GM13976 (cell line): ENCODE measurements around the gene TRPM7.
"Not testable (repeated sequence)": the region's sequence is repeated elsewhere in the genome, so short reads cannot be mapped to it uniquely, and the experiment has no call there.

Source experiments
- DNase-seq: peaks from one replicate; pipeline ENCODE4 v3.0.0; 2012; ENCODE audit warnings: low spot score
- in situ Hi-C: fragments of 300-500 bp; cut with MboI; formaldehyde crosslinking; loops from one replicate; pipeline ENCODE4 v1.12.0; 2022; ENCODE audit warnings: low sequenced_read_pairs, mixed read lengths, inconsistent platforms; ENCODE audit not compliant: unreplicated experiment
- TF ChIP-seq, protein P1 (sequence below): IDR thresholded peaks from 2 replicates; pipeline ENCODE4 v1.5.1; 2012; ENCODE audit warnings: borderline replicate concordance, mild to moderate bottlenecking; ENCODE audit not compliant: insufficient read depth; ENCODE audit errors: extremely low read depth, missing control alignments, control extremely low read depth

Gene TRPM7

DNA sequence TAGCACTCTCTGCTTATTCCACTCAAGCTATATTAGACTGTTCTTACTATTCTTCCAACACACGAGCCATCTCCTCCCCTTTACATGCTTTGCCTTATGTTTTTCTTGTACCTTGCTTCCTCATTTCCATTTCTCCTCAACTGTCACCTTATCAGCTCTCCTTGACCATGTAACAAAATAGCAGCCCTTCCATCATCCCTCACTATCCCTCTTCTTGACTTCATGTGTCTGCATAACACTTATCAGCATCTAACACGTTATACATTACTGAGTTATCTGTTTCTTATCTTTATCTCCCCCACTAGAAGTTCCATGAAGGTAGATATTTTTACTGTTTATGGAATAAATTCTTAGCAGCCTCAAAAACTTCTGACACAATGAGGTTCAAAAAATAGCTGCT lies 45.3 kb downstream of the TRPM7 start:
- TF ChIP-seq, protein P1, sequence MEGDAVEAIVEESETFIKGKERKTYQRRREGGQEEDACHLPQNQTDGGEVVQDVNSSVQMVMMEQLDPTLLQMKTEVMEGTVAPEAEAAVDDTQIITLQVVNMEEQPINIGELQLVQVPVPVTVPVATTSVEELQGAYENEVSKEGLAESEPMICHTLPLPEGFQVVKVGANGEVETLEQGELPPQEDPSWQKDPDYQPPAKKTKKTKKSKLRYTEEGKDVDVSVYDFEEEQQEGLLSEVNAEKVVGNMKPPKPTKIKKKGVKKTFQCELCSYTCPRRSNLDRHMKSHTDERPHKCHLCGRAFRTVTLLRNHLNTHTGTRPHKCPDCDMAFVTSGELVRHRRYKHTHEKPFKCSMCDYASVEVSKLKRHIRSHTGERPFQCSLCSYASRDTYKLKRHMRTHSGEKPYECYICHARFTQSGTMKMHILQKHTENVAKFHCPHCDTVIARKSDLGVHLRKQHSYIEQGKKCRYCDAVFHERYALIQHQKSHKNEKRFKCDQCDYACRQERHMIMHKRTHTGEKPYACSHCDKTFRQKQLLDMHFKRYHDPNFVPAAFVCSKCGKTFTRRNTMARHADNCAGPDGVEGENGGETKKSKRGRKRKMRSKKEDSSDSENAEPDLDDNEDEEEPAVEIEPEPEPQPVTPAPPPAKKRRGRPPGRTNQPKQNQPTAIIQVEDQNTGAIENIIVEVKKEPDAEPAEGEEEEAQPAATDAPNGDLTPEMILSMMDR = no peak
- in situ Hi-C loops = no loop called here

DNA sequence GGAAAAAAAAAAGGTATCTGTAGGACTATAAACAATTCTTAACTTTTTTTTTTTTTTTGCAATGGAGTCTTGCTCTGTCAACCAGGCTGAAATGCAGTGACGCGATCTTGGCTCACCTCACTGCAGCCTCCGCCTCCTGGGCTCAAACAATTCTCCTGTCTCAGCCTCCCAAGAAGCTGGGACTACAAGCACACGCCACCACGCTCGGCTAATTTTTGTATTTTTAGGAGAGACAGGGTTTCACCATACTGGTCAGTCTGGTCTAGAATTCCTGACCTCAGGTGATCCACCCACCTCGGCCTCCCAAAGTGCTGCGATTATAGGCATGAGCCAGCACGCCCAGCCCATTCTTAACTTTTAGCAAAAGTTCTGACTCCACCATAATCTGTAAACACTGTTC lies 50.5 kb downstream of the TRPM7 start:
- in situ Hi-C loops = no loop called here
- DNase-seq = no peak
- TF ChIP-seq, protein P1 = no peak

More for the DNA sequence above, 45.3 kb downstream of the TRPM7 start:
- DNase-seq = no peak

DNA sequence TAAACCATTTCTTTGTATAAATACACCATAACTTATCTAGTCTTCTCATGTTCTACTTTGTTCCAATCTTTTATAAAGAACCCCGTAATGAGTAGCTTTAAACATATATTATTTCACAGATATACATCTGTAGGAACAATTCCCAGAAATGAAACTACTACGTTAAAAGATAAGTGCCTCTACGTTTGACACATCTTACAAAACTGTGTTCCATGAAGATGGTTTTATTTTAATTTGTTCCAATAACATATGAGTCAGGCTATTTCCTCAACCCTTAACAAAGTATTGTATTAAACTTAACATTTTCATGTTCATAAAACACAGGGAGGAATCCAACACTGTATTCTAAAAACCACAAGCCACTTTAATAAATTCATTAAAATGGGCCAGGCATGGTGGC lies 52.9 kb downstream of the TRPM7 start:
- no peak for DNase-seq
- in situ Hi-C loops = no loop called here
- TF ChIP-seq, protein P1 = no peak

DNA sequence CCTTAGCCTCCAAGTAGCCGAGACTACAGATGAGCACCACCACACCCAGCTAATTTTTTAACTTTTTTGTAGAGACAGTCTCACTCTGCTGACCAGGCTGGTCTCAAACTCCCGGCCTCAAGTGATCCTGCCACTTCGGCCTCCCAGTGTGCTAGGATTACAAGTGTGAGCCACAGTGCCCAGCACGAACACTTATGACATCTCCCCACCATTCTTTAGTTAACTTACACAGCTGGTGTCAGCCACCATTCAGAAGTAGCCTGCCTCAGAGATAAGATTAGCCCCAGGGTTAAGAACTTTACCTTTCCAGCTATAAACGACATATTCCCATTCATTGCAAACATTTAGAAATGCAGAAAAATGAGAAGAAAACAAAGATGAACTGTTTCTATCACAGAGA lies 58.2 kb downstream of the TRPM7 start:
- DNase-seq = no peak
- in situ Hi-C loops = no loop called here
- TF ChIP-seq, protein P1 = no peak

DNA sequence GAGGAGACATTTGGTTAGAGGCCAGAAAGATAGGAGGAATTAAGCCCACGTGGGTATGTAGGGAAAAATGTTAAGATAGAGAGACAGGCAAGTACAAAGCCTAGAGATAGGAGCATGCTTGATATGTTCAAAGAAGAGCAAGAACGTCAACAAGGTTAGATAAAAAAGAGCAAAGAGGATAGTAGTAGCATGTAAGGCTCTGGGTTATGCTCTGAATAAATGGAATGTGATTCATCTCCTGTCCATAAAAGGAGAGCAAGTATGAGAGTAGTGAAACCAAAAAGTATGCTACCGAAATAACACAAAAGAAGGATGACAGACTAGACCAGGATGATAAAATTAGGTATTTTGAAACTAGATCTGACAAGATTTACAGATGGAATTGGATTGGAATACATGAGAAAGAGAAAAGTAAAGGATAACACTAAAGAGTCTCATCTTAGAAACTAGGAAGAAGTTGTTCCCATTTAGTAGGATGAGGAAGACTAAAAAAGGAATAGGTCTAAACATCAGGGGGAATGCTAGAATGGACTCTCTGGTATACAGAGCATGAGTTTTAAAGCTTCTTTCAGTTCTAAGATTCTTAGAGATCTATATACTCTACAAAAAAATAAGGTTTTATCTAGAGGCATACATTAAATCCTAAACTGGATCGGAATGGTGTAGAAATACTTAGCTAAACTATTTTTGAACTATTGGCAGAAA lies 59.1 kb downstream of the TRPM7 start:
- no peak for DNase-seq
- TF ChIP-seq, protein P1 = no peak
- in situ Hi-C loops = no loop called here

DNA sequence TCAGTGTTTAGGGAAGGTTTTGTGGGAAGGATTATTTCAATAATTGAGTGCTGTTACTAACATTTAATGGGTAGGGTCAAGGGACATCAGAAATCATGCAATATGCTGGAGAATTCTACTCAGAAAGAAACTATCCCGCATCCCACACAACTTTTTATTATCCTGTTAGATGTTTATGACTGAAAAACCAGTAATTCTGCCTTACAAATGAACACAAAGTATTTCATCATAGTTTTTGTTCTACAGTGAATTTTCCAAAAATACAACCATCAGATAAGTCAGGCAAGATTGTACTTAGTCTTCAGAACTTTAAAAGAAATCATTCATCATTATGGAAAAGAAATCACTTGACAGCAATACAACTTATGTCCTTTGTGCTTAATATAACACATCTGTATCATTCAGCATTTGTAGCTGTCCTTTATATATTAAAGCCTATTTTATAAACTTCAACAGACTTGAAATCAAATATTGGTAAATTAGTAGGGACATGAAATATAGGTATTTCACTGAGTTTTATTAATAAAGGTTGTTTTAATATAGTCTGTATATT lies 61.9 kb downstream of the TRPM7 start:
- TF ChIP-seq, protein P1 = no peak
- in situ Hi-C loops = no loop called here
- no peak for DNase-seq

DNA sequence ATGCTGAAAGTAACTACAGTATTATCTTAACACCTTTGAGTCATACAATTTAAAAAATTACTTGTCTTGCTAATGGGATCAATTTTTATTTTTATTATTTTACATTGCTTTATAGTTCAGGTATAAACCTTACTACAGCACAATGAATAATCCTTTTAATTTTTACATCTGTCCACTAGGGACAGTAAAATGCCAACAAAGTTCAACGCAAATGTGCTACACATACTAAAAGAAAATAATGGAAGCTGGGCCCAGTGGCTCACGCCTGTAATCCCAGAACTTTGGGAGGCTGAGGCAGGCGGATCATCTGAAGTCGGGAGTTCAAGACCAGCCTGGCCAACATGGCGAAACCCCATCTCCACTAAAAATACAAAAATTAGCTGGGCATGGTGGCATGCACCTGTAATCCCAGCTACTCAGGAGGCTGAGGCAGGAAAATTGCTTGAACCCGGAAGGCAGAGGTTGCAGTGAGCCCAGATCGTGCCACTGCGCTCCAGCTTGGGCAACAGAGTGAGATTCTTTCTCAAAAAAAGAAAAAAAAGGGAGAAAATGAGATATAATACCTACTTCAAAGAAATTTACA lies 64.1 kb downstream of the TRPM7 start:
- in situ Hi-C loops, DNase-seq: not testable (repeated sequence)

DNA sequence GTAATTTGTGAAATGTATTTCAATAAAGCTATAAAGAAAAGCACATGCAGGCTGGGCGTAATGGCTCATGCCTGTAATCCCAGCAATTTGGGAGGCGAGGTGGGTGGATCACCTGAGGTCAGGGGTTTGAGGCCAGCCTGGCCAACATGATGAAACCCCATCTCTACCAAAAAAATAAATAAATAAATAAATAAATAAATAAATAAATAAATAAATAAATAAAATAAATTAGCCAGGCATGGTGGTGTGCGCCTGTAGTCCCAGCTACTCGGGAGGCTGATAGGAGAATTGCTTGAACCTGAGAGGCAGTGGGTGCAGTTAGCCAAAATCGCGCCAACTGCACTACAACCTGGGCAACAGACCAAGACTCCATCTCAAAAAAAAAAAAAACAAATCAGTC lies 69.6 kb downstream of the TRPM7 start:
- DNase-seq, in situ Hi-C loops: not testable (repeated sequence)

DNA sequence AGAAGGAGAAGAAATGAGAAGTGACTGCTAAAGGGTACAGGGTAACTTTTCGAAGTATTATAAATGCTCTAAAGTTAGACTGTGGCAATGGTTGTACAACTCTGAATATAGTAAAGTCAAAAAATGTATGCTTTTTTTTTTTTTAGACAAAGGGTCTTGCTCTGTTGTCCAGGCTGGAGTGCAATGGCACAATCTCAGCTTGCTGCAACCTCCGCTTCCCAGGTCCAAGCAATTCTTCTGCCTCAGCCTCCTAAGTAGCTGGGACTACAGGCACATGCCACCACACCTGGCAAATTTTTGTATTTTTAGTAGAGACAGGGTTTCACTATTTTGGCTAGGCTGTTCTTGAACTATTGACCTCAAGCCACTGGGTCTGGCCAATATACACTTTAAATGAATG lies 70.0 kb downstream of the TRPM7 start:
- in situ Hi-C loops, DNase-seq: not testable (repeated sequence)
